NCI-H526 treated with DMSO at 0.1 percent for 48 hours (cell line): Measurements from ENCODE around the gene CCDC197.

Experiments used
- DNase-seq: peaks from one replicate; lab custom pipeline; 2025; lab: John Stamatoyannopoulos, UW

The CCDC197 gene

GRCh38 chr14:93961620-93962019 lies 35.5 kb upstream of the CCDC197 start:
- DNase-seq = no peak

- no peak for DNase-seq
Measured at GRCh38 chr14:93962701-93963601, 34.1 kb upstream of the CCDC197 start.

GRCh38 chr14:93963692-93964091 lies 33.4 kb upstream of the CCDC197 start:
- DNase-seq = no peak

- DNase-seq = no peak
Measured at GRCh38 chr14:93964281-93964680, 32.8 kb upstream of the CCDC197 start.

GRCh38 chr14:93964820-93965286 lies 32.2 kb upstream of the CCDC197 start:
- no peak for DNase-seq

GRCh38 chr14:93965287-93965821 lies 31.7 kb upstream of the CCDC197 start:
- no peak for DNase-seq

- no peak for DNase-seq
Measured at GRCh38 chr14:93965946-93966474, 31.1 kb upstream of the CCDC197 start.

- DNase-seq = no peak
Measured at GRCh38 chr14:93967637-93968250, 29.4 kb upstream of the CCDC197 start.

GRCh38 chr14:93969082-93969828 lies 27.8 kb upstream of the CCDC197 start:
- no peak for DNase-seq

- peak; percentile 13 for DNase-seq
Measured at GRCh38 chr14:93970585-93970964, 26.5 kb upstream of the CCDC197 start.

- DNase-seq = peak; percentile 23
Measured at GRCh38 chr14:93970965-93971634, 26.0 kb upstream of the CCDC197 start.

- no peak for DNase-seq
Measured at GRCh38 chr14:93971635-93972027, 25.5 kb upstream of the CCDC197 start.

GRCh38 chr14:93972618-93973205 lies 24.4 kb upstream of the CCDC197 start:
- DNase-seq = no peak

GRCh38 chr14:93973607-93974006 lies 23.5 kb upstream of the CCDC197 start:
- DNase-seq = no peak

GRCh38 chr14:93974299-93974698 lies 22.8 kb upstream of the CCDC197 start:
- no peak for DNase-seq

GRCh38 chr14:93974833-93975232 lies 22.3 kb upstream of the CCDC197 start:
- DNase-seq = no peak

- DNase-seq = no peak
Measured at GRCh38 chr14:93975791-93976476, 21.2 kb upstream of the CCDC197 start.

GRCh38 chr14:93976477-93977057 lies 20.5 kb upstream of the CCDC197 start, which contains the start of gene ASB2:
ASB2 (minus strand) TSS chr14:93976570; CDS start chr14:93964539, 12,031 bp downstream.
- DNase-seq = no peak

- DNase-seq = no peak
Measured at GRCh38 chr14:93977171-93977570, 19.9 kb upstream of the CCDC197 start.
